GM18498 (cell line): ENCODE results near the gene CDC5L.

Experiments used
- ATAC-seq: cut with Tn5 transposase; IDR thresholded peaks from one replicate; pipeline ENCODE4 v1.9.1; 2021; ENCODE audit warnings: mild to moderate bottlenecking, moderate library complexity; ENCODE audit not compliant: unreplicated experiment

Gene CDC5L

DNA sequence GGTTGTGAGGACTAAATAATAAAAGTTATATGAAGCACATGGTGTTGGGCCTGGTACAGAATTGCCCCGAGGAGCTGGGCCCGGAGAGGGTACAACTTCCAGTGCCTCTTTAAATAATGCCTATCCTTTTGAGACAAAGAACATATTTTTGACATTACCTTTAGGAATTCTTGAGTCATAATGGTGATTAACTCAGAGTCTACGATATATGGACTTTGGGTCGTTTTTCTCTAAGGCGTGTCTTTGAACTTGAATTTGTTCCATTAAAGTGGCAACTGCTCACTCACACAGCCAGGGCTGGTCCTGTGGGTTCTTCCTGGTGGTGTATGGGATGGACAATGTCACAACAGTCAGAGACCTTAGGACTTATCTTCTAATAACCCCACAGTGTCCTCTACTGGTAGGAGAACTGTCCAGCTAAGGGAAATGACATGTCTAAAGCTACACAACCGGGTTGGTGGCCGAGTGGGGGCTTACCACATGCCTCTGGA, 106.5 kb downstream of the CDC5L start:
- no peak for ATAC-seq

DNA sequence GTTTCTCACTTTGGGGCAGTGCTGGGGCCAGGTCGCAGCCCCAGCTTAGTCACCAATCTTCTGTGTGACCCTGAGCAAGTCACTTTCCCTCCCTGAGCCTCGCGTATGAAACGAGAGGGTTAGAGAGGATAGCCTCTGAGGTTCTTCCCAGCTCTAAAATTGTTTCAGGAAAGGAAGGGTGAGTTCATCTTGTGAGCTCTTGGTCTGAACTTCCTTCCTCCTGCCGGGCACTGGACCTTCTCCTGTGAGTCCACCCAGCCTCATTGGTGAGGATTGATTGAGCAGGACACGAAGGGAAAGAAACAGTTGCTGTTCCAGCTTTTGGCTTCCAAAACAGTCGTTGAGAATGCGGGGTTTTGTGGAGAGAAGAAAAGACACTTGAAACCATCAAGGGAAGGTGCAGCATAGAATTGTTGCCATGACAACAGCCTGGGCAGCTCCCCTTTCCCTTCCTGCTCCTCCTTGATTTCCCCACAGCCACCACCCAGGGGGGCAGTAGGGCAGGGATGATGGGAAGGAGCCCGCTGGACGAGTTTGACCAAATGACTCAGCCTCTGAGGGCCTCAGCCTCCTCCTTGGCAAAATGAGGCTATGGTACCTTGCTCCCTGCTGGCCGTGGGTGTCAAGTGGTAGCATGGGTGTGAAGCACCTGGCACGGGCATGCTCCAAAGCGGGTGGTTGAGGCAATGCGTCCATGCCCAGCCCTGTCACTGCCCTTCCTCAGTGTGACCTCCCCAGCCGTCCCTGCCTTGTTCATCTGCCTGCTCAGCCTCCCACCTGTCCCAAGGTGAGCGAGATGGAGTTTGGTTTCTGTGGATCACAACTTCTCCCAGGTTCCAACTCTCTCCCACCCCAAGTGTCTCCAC, 107.8 kb downstream of the CDC5L start:
- no peak for ATAC-seq

DNA sequence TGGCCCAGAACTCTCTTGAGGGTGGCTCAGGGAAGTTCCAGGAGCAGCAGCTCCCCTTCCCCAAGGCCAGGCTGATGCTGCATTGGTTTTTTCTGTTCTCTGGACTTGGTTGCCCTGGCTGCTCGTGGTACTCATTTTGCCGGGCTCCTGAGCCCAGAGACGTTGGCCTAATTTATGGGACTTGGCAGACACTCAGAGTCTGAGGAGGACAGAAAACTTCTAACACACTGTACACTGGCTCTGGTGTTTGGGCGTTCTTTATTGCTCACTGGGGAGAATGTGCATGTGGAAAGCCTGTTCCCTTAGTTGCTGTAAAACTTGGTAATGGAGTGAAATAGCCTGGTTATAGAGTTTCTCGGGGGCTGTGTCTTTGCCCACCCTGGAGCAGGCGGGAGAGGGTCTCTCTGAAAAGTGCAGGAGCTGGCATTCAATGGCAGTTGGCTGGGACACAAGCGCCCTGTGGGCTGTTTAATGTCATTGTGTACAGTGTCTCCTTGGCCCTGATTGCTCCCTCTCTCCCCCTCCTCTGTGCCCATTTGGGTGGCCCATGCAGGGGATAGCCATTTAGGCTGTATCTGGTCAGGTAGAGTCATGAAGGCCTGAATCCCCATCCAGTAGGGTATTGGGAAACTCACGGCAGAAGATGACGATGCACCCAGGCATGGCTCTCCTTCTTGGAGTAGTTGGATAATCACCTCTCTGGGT, 109.3 kb downstream of the CDC5L start:
- ATAC-seq, result no peak

DNA sequence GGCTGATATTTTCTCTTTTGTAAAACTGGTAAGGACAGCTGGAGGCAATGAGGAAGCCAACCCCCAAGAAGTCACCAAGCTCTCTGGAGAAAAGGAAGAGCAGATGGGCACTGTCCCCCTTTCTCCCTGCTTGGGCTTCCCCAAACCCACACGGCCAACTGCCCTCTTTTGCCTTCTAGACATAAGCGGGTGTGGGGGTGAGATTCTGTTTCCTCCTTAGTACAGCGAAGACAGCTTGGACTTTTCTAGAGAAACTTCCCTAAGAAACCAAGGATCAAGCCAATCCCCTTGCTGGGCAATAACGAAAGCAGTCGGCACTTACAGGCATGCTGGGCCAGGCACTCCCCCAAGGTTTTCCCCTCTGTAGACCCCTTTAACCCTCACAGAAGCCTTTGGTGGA, 110.3 kb downstream of the CDC5L start:
- no peak for ATAC-seq

DNA sequence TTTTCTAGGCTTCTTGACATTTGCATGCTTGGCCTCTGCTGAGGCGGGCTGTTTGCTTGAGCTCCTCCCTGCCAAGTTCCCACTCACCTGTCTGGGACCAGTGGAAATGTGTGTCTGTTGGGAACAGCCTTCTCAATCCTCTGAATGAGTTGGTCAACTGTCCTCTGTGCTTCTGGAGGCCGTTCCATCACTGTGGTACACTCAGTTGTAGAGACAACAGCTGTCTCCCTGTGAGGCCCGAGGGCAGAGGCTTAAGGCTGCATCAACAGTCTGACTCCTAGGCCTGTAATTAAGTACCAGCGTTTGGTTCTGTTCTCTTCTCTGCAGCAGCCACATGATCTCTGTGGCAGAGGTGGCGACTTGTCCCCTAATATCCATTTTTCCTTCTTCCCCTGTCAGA, 110.9 kb downstream of the CDC5L start:
- no peak for ATAC-seq

DNA sequence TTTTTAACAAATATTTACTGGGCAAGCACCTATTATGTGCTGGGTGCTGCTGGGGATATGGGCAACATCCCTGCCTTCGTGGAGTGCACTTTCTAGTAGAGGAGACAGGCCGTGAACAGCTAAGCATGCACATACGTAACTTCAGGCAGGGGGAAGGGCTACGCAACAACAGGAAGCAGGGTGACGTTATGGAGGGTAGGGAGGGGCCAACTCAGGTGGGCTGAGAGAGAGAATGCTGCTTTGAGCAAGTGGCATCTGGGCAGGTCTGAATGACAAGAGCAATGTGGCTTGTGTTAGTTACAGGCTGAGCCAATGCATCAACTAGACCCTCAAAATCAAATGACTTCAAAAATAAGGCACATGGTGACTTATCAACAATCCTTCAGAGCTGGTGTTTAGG, 112.1 kb downstream of the CDC5L start:
- ATAC-seq, result no peak
